Peyer's patch (tissue), 4 donors: ENCODE results near the gene ITGB5. TPM values are rescaled to one million over a fixed set of nuclear protein-coding genes. Genes with fewer than 3 reads are reported as not detected.

Experiments
- DNase-seq, 3 donors: peaks; one replicate each; pipeline ENCODE4 v3.0.0-alpha.2; 2017 to 2019
- H3K27ac ChIP-seq, 4 donors: fragments of 200-600 bp; sonication (generic); one replicate each; pipeline ENCODE4 v1.5.1; 2016 to 2019
- H3K27me3 ChIP-seq, 2 donors: fragments of 200-600 bp; sonication (generic); one replicate each; pipeline ENCODE4 v1.5.1; 2019
- H3K36me3 ChIP-seq, 3 donors: fragments of 200-600 bp; sonication (generic); one replicate each; pipeline ENCODE4 v1.5.1; 2016 to 2019
- H3K4me1 ChIP-seq, 4 donors: fragments of 200-600 bp; sonication (generic); one replicate each; pipeline ENCODE4 v1.5.1; 2016 to 2019
- H3K4me3 ChIP-seq, 4 donors: fragments of 200-600 bp; sonication (generic); 1 replicate in 3 of 4; 2 replicates in 1 of 4; pipeline ENCODE4 v1.5.1; 2016 to 2019; ENCODE audit warnings: mild to moderate bottlenecking in 1 of 4
- H3K9me3 ChIP-seq, 4 donors: fragments of 200-600 bp; sonication (generic); one replicate each; pipeline ENCODE4 v1.5.1; 2016 to 2019; ENCODE audit warnings: mild to moderate bottlenecking in 1 of 4
- CTCF ChIP-seq, 6 experiments: fragments of 450-650 bp in 4 of 6; fragments of 200-600 bp in 2 of 6; sonication (generic) in 1 of 6; IDR thresholded peaks; one replicate each; pipeline ENCODE4 v1.5.1; 2017 to 2019; ENCODE audit warnings: antibody characterized with exemption in 6 of 6, mild to moderate bottlenecking in 3 of 6, moderate library complexity in 1 of 6
- POLR2A ChIP-seq, 2 donors: fragments of 450-650 bp; IDR thresholded peaks; one replicate each; pipeline ENCODE4 v1.5.1; 2017; ENCODE audit warnings: antibody characterized with exemption in 2 of 2, mild to moderate bottlenecking in 2 of 2, moderate library complexity in 2 of 2
- total RNA-seq, 4 donors: library from RNA; depleted of rRNA; stranded (reverse); fragments of >200 nt; gene quantifications; one replicate each; pipeline ENCODE4 v1.1.0, GENCODE V29; 2016

The ITGB5 gene
- total RNA-seq, 4 donors from 2014 or later = 79.5 to 143 (median 132) TPM

- Histone ChIP-seq H3K27ac (peak overlapping the region; percentile 64 to 96 (median 78)), H3K27me3 (no peaks in the 10 kb centered on the region), H3K4me1 (peaks cover 0 to 12% (median 0%) of the 10 kb centered on the region in 4 donors), H3K9me3 (no peaks in the 10 kb centered on the region), H3K4me3 (peak overlapping the region; percentile 58 to 89 (median 66)), H3K36me3 (no peaks in the 10 kb centered on the region)
- TF ChIP-seq POLR2A (IDR thresholded peaks at IDR 0.05) = no peak
- no peak for DNase-seq
These were observed 1.5 kb downstream of the ITGB5 start for GRCh38 chr3:124885466-124886167.

DNA sequence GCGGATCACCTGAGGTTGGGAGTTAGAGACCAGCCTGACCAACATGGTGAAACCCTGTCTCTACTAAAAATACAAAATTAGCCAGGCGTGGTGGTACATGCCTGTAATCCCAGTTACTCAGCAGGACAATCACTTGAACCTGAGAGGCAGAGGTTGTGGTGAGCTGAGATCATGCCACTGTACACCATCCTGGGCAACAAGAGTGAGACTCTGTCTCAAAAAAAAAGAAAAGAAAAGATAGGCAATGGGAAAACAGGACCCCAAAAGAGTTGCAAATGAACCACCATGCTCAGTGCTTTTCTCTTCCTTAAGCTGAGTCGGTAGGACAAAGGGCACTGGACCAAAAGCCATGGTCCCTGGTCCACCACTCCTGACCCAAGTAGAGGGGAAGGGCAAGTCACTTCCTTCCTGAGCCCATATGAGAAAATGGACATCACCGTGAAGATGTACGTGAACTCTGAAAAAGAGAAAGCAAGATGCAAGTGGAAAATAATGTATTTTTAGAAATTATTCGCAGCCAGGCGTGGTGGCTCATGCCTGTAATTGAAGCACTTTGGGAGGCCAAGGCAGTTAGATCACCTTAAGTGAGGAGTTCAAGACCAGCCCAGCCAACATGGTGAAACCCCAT, 2.6 kb downstream of the ITGB5 start:
- peaks cover 0 to 12% (median under 1%) of the 10 kb centered on the region in 4 donors for H3K4me1 ChIP-seq
- no peaks in the 10 kb centered on the region for H3K9me3 ChIP-seq
- H3K4me3 ChIP-seq = no peak overlapping the region
- no peak for DNase-seq
- no peaks in the 10 kb centered on the region for H3K27me3 ChIP-seq
- H3K36me3 ChIP-seq = no peaks in the 10 kb centered on the region
- H3K27ac ChIP-seq = no peak overlapping the region
- no peak for TF ChIP-seq CTCF (IDR thresholded peaks at IDR 0.05)
- TF ChIP-seq POLR2A (IDR thresholded peaks at IDR 0.05) = no peak

- no peak overlapping the region for H3K27ac ChIP-seq
- peaks cover 0 to 12% (median 5%) of the 10 kb centered on the region in 4 donors for H3K4me1 ChIP-seq
- TF ChIP-seq POLR2A (IDR thresholded peaks at IDR 0.05) = no peak
- no peak for TF ChIP-seq CTCF (IDR thresholded peaks at IDR 0.05)
These were observed 3.2 kb downstream of the ITGB5 start for GRCh38 chr3:124883766-124884473.

DNA sequence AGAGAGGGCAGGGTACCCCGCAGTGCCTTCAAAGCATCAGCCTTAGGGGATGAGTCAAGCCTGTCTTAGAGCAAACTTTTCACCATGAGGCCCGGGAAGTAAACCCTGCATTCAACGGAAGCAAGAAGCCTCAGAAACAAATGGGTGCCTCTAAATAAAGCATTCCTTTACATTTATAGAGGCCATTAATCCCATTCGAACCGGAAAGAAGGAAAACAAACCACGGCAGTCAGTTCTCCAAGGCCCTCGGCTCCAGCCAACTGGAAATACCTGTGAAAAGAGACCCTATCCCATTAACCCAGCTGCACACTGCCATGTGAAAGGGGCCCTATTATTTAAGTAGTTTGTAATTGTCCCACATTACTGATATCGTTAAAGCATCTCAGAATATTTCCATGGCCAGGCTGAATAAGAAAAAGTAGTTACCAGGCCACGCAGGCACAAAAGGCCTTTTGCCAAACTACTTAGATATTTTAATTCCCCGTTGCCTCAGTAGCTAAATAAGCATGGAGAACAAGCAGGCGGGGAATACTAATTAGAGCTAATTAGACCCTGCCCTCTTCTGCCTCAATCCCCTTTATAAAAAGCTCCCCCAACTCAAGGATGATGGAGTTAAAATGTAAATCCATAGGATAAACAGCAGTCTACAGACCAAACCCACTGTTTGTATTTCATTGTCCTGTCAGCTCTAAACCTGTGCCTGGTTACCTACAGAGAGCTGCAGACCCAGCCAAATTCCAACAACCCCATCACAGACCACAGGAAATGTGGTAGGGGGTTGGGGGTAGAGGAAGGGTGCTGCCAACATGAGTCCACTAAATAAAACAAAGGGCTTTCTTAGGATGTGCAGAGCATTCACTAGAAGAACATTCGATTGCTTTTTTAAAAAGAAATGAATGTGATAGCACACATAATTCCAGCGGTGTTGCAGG, 4.1 kb downstream of the ITGB5 start:
- no peak for TF ChIP-seq POLR2A (IDR thresholded peaks at IDR 0.05)
- TF ChIP-seq CTCF (IDR thresholded peaks at IDR 0.05) = no peak
- no peaks in the 10 kb centered on the region for H3K36me3 ChIP-seq
- no peaks in the 10 kb centered on the region for H3K27me3 ChIP-seq
- peaks cover 4 to 16% (median 9%) of the 10 kb centered on the region in 4 donors for H3K4me1 ChIP-seq
- no peak for DNase-seq
- no peaks in the 10 kb centered on the region for H3K9me3 ChIP-seq
- no peak overlapping the region for H3K27ac ChIP-seq
- H3K4me3 ChIP-seq = no peak overlapping the region

More at GRCh38 chr3:124883766-124884473, 3.2 kb downstream of the ITGB5 start:
- no peaks in the 10 kb centered on the region for H3K36me3 ChIP-seq
- H3K4me3 ChIP-seq = no peak overlapping the region
- no peaks in the 10 kb centered on the region for H3K9me3 ChIP-seq
- no peaks in the 10 kb centered on the region for H3K27me3 ChIP-seq
- DNase-seq = no peak

- TF ChIP-seq CTCF (IDR thresholded peaks at IDR 0.05) (no peak), POLR2A (IDR thresholded peaks at IDR 0.05) (no peak)
- no peaks in the 10 kb centered on the region for H3K27me3 ChIP-seq
- peaks cover 5 to 23% (median 7%) of the 10 kb centered on the region in 4 donors for H3K4me1 ChIP-seq
These were observed 5.0 kb downstream of the ITGB5 start for GRCh38 chr3:124881976-124882697.

More at GRCh38 chr3:124881976-124882697, 5.0 kb downstream of the ITGB5 start:
- H3K27ac ChIP-seq = no peak overlapping the region
- no peaks in the 10 kb centered on the region for H3K36me3 ChIP-seq
- DNase-seq = no peak
- H3K9me3 ChIP-seq = no peaks in the 10 kb centered on the region
- H3K4me3 ChIP-seq = no peak overlapping the region
